A204.1 (cell line): ENCODE data around the gene PALM3.
"Not testable (repeated sequence)": the region's sequence is repeated elsewhere in the genome, so short reads cannot be mapped to it uniquely, and the experiment has no call there.

Experiments used
- FAIRE-seq: peaks from 2 replicates; lab custom pipeline; 2012; peaks lifted over from hg19 to GRCh38; lab: Jason Lieb, UNC

PALM3 gene

GRCh38 chr19:14030997-14031718 is 30.7 kb downstream of the PALM3 start:
- no peak for FAIRE-seq

GRCh38 chr19:14028901-14029300 is 33.0 kb downstream of the PALM3 start:
- no peak for FAIRE-seq

- FAIRE-seq = no peak
Observed at GRCh38 chr19:14027856-14028450, 33.9 kb downstream of the PALM3 start, which contains the start of gene RLN3. RLN3 (plus strand) TSS chr19:14028148; CDS start chr19:14028205, 57 bp downstream.

- not testable (repeated sequence) for FAIRE-seq
Observed at GRCh38 chr19:14026652-14027192, 35.2 kb downstream of the PALM3 start.

GRCh38 chr19:14023404-14024235 is 38.3 kb downstream of the PALM3 start:
- FAIRE-seq = peak; percentile 27

- FAIRE-seq = no peak
Observed at GRCh38 chr19:14022469-14022868, 39.4 kb downstream of the PALM3 start.

GRCh38 chr19:14021474-14021873 is 40.4 kb downstream of the PALM3 start:
- no peak for FAIRE-seq

GRCh38 chr19:14019739-14020138 is 42.1 kb downstream of the PALM3 start:
- FAIRE-seq = not testable (repeated sequence)

GRCh38 chr19:14019100-14019499 is 42.8 kb downstream of the PALM3 start:
- FAIRE-seq = no peak

GRCh38 chr19:14015524-14016035 is 46.3 kb downstream of the PALM3 start:
- no peak for FAIRE-seq

GRCh38 chr19:14012378-14012915 is 49.4 kb downstream of the PALM3 start:
- FAIRE-seq = no peak

- no peak for FAIRE-seq
Observed at GRCh38 chr19:14006766-14007562, 54.9 kb downstream of the PALM3 start.

- FAIRE-seq = peak; percentile 97
Observed at GRCh38 chr19:14006085-14006765, 55.7 kb downstream of the PALM3 start, which contains the start of gene RFX1. RFX1 (minus strand) TSS chr19:14006320; CDS start chr19:13993843, 12,477 bp downstream.

- no peak for FAIRE-seq
Observed at GRCh38 chr19:14005349-14006084, 56.4 kb downstream of the PALM3 start.

- no peak for FAIRE-seq
Observed at GRCh38 chr19:14004619-14005348, 57.1 kb downstream of the PALM3 start.
